ENCODE measurements around the gene CACNG8. TPM values are rescaled to one million over a fixed set of nuclear protein-coding genes. Genes with fewer than 3 reads are reported as not detected.
A peak's percentile ranks its signal among the peaks of the same experiment; 100 is the strongest.

The CACNG8 gene
- polyA plus RNA-seq, 1 of the 3 experiments (the other 2 are of a cell fraction): 1.3 TPM

GRCh38 chr19:54002495-54003315 lies 40.0 kb downstream of the CACNG8 start:
- H3K9me2 ChIP-seq: no peaks in the 10 kb centered on the region
- no peaks in the 10 kb centered on the region for H3K9me3 ChIP-seq
- peak overlapping the region in 1 of 2 experiments; percentile 0; a peak in 1 of 4 replicates for H3K4me3 ChIP-seq (ENCODE audit: low read depth in 2 of 2, low read length in 1 of 2)
- peak overlapping the region in 1 of 2 experiments; percentile 63; a peak in 2 of 4 replicates for H3K27ac ChIP-seq (ENCODE audit: low read depth in 2 of 2, low read length in 1 of 2)
- H4K20me1 ChIP-seq (ENCODE audit: insufficient read depth): no peaks in the 10 kb centered on the region
- H2AFZ ChIP-seq (ENCODE audit: low read depth): 0 out of 2 replicates have a peak overlapping the region, but pooled peaks have one; percentile 13
- peaks cover 29% of the 10 kb centered on the region for H3F3A ChIP-seq (replicated peaks; ENCODE audit: insufficient read depth)
- no peaks in the 10 kb centered on the region; the same call in 1 of the 2 replicates for H3K27me3 ChIP-seq (ENCODE audit: insufficient read depth)
- WGBS (ENCODE audit: low lambda C conversion rate): 12% methylated on average over 10 of the region's 10 CpGs
- DNase-seq: no peak
- H3K9ac ChIP-seq: peak overlapping the region; percentile 6; the same call in 1 of the 2 replicates
- ChIA-PET POLR2A (no interaction called here), CTCF (interaction anchor here (1.7 kb wide), 1 partner anchor 151 kb away, joined by 4 read pairs; no protein-coding TSS in a partner anchor)
- H3K4me1 ChIP-seq (ENCODE audit: control insufficient read depth in 1 of 2, insufficient read depth in 2 of 2, low read depth in 1 of 2, low read length in 1 of 2): peaks cover 0 to 4% of the 10 kb centered on the region in 2 experiments; a peak in 2 of 4 replicates
- no peaks in the 10 kb centered on the region for H3K79me2 ChIP-seq (ENCODE audit: insufficient read depth)
- H3K4me2 ChIP-seq: peak overlapping the region; percentile 53
- H3K36me3 ChIP-seq (replicated peaks in 1 of 2; ENCODE audit: control insufficient read depth in 1 of 2, insufficient read depth in 2 of 2, low read length in 1 of 2): no peaks in the 10 kb centered on the region
- TF ChIP-seq FOSL2 (IDR thresholded peaks at IDR 0.05; ENCODE audit: borderline replicate concordance, low read depth) (peak; percentile 16; the same call in 1 of the 2 replicates), JUND (IDR thresholded peaks at IDR 0.05) (peak; percentile 19; the same call in 1 of the 2 replicates), USF1 (IDR thresholded peaks at IDR 0.05; ENCODE audit: borderline replicate concordance, low read depth) (no peak), RXRA (IDR thresholded peaks at IDR 0.05; ENCODE audit: borderline replicate concordance, low read depth) (no peak), MXI1 (IDR thresholded peaks at IDR 0.05; ENCODE audit: low read depth, low read length) (no peak), TEAD4 (IDR thresholded peaks at IDR 0.05; ENCODE audit: borderline replicate concordance, insufficient read depth) (no peak), EP300 (IDR thresholded peaks at IDR 0.05; ENCODE audit: borderline replicate concordance in 1 of 2, low read depth in 1 of 2, low read length in 1 of 2) (no peak), FOXM1 (IDR thresholded peaks at IDR 0.05; ENCODE audit: low read depth) (no peak), RCOR1 (IDR thresholded peaks at IDR 0.05; ENCODE audit: low read length) (no peak), ELF1 (IDR thresholded peaks at IDR 0.05) (no peak), NRF1 (IDR thresholded peaks at IDR 0.05; ENCODE audit: low read depth, low read length) (no peak), NFIC (IDR thresholded peaks at IDR 0.05; ENCODE audit: borderline replicate concordance) (no peak), GABPA (IDR thresholded peaks at IDR 0.05; ENCODE audit: low read depth) (no peak), POLR2AphosphoS5 (IDR thresholded peaks at IDR 0.05; ENCODE audit: low read depth, low read length) (no peak), RFX5 (IDR thresholded peaks at IDR 0.05; ENCODE audit: low read length) (no peak), ZBTB33 (IDR thresholded peaks at IDR 0.05; ENCODE audit: borderline replicate concordance, low read depth) (no peak), MEF2A (IDR thresholded peaks at IDR 0.05; ENCODE audit: borderline replicate concordance, low read depth) (no peak), SMC3 (IDR thresholded peaks at IDR 0.05; ENCODE audit: low read depth, low read length) (no peak), YY1 (IDR thresholded peaks at IDR 0.05; ENCODE audit: low read depth) (no peak), RAD21 (IDR thresholded peaks at IDR 0.05; ENCODE audit: low read length) (no peak), FOXJ3 (CRISPR knock-in tag; IDR thresholded peaks at IDR 0.05) (no peak), PBX3 (IDR thresholded peaks at IDR 0.05) (peak; percentile 72), TCF12 (IDR thresholded peaks at IDR 0.05) (peak; percentile 46; the same call in 1 of the 2 replicates)
- TF ChIP-seq, protein P1, sequence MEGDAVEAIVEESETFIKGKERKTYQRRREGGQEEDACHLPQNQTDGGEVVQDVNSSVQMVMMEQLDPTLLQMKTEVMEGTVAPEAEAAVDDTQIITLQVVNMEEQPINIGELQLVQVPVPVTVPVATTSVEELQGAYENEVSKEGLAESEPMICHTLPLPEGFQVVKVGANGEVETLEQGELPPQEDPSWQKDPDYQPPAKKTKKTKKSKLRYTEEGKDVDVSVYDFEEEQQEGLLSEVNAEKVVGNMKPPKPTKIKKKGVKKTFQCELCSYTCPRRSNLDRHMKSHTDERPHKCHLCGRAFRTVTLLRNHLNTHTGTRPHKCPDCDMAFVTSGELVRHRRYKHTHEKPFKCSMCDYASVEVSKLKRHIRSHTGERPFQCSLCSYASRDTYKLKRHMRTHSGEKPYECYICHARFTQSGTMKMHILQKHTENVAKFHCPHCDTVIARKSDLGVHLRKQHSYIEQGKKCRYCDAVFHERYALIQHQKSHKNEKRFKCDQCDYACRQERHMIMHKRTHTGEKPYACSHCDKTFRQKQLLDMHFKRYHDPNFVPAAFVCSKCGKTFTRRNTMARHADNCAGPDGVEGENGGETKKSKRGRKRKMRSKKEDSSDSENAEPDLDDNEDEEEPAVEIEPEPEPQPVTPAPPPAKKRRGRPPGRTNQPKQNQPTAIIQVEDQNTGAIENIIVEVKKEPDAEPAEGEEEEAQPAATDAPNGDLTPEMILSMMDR (IDR thresholded peaks at IDR 0.05): no peak
- TF ChIP-seq, protein P2, sequence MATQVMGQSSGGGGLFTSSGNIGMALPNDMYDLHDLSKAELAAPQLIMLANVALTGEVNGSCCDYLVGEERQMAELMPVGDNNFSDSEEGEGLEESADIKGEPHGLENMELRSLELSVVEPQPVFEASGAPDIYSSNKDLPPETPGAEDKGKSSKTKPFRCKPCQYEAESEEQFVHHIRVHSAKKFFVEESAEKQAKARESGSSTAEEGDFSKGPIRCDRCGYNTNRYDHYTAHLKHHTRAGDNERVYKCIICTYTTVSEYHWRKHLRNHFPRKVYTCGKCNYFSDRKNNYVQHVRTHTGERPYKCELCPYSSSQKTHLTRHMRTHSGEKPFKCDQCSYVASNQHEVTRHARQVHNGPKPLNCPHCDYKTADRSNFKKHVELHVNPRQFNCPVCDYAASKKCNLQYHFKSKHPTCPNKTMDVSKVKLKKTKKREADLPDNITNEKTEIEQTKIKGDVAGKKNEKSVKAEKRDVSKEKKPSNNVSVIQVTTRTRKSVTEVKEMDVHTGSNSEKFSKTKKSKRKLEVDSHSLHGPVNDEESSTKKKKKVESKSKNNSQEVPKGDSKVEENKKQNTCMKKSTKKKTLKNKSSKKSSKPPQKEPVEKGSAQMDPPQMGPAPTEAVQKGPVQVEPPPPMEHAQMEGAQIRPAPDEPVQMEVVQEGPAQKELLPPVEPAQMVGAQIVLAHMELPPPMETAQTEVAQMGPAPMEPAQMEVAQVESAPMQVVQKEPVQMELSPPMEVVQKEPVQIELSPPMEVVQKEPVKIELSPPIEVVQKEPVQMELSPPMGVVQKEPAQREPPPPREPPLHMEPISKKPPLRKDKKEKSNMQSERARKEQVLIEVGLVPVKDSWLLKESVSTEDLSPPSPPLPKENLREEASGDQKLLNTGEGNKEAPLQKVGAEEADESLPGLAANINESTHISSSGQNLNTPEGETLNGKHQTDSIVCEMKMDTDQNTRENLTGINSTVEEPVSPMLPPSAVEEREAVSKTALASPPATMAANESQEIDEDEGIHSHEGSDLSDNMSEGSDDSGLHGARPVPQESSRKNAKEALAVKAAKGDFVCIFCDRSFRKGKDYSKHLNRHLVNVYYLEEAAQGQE (IDR thresholded peaks at IDR 0.05; ENCODE audit: low read depth, low read length): no peak

Data from SK-N-SH (cell line).